ENCODE data around the gene SLC52A3.
"Not testable (repeated sequence)": the region's sequence is repeated elsewhere in the genome, so short reads cannot be mapped to it uniquely, and the experiment has no call there.

SLC52A3 gene

GRCh38 chr20:768426-768978, at the start of gene SLC52A3:
SLC52A3 (minus strand) TSS chr20:768500; CDS start chr20:765774, 2,726 bp downstream.
- peak; percentile 33 for DNase-seq

DNA sequence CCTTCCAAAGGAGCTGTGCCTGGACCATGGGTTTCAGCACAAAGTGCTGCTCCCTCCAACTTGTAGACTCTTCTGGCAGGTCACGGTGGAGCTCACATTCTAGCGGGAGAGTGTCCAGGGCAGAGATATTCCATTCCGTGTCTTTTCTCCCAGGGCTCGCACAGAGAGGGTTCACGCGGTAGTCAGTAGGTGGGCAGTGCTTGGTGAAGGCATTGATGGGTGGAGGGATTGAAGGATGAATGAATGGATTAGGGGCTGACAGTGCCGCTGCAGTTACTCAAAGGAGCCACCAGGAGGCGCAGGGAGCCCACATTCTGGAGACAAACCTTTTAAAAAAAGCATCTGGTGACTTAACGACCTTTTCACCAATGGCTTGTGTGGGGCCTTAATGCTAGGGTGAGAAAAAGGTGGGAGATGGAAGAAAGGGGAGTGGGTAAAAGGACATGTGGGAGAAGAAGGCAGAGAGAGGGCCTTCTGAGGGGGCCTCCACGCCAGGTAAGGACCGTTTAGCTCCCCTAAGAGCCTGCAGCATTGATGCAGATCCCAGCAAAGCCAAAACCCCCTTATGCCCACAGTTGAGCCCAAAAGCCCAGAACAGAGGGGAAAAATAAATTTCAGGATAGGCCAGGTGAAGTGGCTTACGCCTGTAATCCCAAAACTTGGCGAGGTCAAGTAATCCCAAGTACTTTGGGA, 47.8 kb upstream of the SLC52A3 start:
- DNase-seq: peak; percentile 76

DNA sequence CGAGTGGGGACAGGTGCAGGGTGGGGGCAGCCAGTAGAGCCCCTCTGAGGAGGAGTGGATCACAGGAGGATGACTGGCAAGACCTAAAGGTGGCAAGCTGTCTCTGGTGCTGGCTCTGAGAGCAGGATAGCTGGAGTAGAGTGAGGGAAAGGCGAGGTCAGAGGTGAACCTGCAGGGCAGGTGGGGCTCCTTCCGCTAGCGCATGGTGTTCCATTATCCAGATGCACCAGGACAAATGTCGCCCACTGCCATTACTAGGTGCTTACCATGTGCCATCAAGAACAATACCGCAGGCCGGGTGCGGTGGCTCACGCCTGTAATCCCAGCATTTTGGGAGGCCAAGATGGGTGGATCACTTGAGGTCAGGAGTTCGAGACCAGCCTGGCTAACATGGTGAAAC, 46.9 kb upstream of the SLC52A3 start:
- no peak for DNase-seq

DNA sequence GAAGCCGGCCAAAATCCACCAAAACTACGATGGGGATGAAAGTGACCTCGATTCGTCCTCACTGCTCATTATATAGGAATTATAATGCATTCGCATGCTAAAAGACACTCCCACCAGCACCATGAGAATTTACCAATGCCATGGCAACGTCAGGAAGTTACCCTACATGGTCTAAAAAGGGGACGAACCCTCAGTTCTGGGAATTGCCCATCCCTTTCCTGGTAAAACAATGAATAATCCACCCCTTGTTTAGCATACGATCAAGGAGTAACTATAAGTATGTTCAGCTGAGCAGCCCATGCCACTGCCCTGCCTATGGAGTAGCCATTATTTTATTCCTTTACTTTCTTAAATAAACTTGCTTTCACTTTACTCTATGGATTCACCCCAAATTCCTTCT, 45.1 kb upstream of the SLC52A3 start:
- DNase-seq: peak; percentile 33

GRCh38 chr20:812435-812814, 44.1 kb upstream of the SLC52A3 start:
- not testable (repeated sequence) for DNase-seq

DNA sequence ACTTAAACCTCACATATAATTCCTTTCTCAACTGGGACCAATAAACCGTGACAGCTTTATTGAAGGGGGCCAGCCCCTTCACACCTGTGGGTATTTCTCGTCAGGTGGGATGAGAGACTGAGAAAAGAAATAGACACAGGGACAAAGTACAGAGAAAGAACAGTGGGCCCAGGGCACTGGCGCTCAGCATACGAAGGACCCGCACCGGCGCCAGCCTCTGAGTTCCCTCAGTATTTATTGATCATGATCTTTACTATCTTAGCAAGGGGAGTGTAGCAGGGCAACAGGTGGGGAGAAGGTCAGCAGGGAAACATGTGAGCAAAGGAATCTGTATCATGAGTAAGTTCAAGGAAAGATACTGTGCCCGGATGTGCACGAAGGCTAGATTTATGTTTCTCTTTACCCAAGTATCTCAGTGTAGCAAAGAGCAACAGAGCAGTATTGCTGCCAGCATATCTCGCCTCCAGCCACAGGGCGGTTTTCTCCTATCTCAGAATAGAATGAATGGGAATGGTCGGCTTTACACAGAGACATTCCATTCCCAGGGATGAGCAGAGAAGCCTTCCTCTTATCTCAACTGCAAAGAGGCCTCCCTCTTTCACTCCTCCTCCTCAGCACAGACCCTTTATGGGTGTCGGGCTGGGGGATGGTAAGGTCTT, 43.6 kb upstream of the SLC52A3 start:
- not testable (repeated sequence) for DNase-seq

DNA sequence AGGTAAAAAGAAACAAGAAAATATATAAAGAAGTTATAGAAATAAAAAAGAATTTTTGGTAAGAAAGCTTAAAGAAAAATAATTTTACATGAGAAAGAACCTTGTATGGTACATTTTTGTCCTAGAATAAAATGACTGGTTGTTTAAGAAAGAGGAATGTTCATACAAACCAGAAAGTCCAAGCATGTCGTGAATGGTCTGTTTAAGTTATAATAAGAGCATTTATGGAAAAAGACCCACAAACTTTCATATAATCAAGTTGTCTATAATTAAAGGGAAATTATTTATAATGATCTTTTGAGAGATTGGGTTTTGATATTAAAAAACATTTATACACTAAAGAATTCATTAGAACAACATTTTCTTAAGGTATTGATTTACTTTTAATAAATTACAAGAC, 37.4 kb upstream of the SLC52A3 start:
- peak; percentile 16 for DNase-seq

DNA sequence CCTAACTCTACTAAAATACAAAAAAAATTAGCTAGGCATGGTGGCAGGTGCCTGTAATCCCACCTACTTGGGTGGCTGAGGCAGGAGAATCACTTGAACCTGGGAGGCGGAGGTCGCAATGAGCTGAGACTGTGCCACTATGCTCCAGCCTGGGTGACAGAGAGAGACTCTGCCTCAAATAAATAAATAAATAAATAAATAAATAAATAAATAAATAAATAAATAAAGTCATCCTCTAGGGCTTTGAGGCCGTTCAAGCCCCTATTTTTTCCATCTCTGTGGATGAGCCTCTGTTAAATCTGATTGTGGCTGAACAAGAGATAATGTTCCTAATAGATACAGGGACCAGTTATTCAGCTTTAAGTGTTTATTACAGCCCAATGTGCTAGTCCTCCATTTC, 33.4 kb upstream of the SLC52A3 start:
- DNase-seq: no peak

DNA sequence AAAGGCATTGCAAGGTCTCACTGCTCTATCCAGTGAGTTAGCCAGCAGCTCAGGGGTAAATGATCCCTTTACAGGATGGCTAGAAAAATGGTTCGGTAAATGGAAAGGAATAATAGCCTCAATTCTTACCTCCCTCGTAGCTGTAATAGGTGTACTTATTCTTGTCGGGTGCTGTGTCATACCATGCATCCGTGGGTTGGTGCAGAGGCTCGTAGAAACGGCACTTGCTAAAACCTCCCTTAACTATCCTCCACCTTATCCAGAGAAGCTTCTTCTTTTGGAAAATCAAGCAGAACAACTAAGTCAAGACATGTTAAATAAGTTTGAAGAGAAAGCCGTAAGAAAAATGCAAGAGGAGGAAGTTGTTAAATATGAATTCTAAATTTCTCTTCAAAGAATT, 31.7 kb upstream of the SLC52A3 start:
- DNase-seq: not testable (repeated sequence)

- DNase-seq: not testable (repeated sequence)
Measured at GRCh38 chr20:798746-799145, 30.4 kb upstream of the SLC52A3 start.

- DNase-seq: no peak
Measured at GRCh38 chr20:796921-797320, 28.6 kb upstream of the SLC52A3 start.

DNA sequence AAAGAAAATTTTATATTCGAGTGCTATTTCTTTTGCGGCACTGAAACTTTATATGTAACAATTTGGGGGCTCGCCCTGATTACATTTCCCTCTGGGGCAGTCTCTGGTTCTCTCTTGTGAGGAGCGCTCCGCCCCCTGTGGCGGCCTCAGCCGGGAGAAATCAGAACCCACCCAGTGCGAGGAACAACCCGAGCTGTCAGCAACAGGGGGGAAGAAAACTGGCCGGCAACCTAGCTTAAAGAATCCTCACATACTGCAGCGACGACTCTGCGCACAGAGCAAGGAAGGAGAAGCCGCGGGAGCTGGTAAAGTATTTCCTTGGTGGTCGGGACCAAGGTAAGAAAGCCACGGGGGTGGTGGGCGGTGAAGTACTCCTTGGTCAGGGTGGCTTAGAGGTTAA, 23.9 kb upstream of the SLC52A3 start:
- no peak for DNase-seq

DNA sequence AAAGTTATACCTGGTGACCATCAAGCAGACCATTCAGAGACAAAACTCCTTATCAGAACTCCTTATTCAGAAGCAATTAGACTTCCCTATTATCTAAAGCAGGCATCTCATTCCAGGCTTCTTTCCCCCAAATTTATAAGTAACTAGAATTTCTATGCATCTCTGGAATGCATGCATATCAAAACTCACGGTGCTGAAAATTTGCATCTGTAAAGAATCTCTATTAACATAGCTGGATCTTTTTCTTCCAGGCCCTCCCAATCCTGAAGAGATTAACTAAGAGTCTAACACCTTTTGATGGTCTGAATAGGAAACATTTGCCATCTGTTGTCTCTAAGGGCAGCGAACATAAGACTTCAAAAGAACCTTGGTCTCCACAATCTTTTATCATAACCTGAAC, 22.8 kb upstream of the SLC52A3 start:
- no peak for DNase-seq

- DNase-seq: no peak
Measured at GRCh38 chr20:787825-788224, 19.5 kb upstream of the SLC52A3 start.

DNA sequence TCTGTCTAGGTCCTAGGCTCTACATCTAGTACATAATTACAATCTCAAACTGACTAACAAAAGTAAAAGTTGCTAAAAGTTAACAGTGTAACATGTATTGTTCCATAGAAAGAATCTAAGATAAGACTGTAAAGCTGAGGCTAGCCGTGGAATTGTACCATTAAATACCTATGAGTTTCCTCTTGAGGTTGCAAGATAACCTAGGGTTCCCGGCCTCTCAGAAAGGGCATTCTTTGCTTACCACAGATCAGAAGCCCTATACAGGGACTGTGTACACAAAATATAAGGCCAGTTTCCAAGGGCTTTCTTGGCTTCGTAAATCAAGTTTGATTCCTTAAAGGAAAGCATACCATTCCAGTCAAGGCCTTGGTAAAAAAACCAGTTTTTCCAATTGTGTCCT, 11.5 kb upstream of the SLC52A3 start:
- no peak for DNase-seq

GRCh38 chr20:776165-776564, 7.9 kb upstream of the SLC52A3 start:
- no peak for DNase-seq

- DNase-seq: peak; percentile 17
Measured at GRCh38 chr20:775679-776135, 7.4 kb upstream of the SLC52A3 start.

DNA sequence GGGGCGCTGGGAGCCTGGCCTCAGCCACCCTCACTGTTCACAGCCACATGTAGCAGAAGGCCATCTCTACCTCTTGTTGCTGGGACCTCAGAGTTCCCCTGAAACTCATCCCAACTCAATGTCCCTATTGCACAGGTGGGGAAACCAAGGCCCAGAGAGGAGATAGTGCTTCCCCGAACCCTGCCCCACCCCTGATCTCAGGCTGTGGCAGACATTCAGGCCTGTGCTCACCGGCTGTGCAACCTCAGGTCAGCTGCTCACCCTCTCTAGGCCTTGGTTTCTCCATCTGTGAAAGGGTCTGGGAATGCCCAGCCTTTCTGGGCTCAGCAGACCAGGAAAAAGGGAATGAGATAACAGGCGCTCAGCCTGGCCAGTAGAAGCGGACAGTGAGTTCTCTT, 6.4 kb upstream of the SLC52A3 start:
- DNase-seq: no peak

- DNase-seq: peak; percentile 47
Measured at GRCh38 chr20:774016-774659, 5.8 kb upstream of the SLC52A3 start.

DNA sequence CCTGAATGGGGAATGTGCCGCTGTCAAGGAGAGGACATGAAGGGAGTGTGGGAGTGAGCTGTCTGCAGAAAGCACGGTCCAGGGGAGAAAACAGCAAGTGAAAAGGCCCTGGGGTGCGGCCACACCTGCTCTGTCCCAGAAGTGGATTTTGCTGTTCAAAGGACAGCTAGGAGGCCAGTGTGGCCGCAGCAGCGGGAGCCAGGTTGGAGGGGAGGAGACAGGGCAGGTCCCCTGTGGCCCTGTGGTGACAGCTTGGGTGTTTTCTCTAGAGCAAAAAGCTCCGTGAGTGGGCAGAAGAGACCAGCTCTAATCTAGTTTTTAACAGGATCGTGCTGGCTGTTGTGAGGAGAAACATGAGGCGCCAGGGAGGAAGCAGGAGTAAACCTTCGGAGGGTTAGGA, 4.5 kb upstream of the SLC52A3 start:
- DNase-seq: no peak

DNA sequence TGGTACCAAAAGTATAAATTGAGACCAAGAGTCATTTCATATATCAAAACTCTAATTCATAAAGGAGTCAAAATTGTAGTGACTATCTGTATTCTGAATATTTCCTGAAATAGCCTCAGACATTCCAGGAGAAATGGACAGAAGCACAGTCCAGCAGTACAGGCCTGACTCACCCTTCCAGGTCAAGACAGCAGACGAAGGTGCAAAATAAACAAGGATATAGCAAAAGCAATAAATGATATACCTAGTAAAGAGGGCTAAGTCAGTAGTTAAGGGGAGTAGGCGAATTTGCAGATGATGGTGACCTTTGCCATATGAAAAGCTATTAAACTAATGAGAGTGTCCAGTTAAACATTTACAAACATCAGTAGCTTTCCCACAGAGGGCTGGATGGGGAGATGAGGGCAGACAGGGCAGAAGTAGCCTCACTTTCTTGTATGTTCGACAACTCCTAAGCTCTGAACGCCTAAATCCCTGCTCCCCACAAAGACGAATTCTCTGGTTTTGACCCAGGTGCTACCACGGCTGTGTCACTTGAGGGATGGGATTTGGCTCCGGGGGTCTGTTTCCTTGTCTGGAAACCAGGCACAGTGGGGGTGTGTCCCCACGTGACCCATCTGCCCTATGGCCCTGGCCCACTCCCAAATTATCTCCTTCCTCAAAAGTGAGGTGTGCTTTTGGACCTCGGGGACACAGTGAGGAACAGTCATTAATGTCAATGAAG, 3.6 kb upstream of the SLC52A3 start:
- no peak for DNase-seq

DNA sequence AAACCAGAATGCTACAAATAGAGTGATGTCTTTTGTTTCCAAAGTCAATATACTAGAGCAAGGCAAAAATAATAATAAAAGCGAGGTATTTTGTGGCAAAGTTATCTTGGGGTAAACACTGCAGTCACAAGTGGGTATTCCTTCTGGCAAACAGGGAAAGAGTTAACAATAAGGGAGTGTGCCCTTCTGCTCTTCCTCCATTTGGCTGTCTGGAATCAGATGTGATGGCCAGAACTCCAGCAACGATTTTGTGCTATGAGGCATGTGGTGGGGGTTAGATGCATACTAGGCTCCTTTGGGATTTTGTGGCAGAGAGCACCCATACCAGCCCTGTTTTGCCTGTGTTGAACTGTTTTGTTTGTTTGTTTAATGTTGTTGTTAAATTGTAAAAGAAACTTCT, 2.4 kb upstream of the SLC52A3 start:
- no peak for DNase-seq

GRCh38 chr20:766906-767305, 1.4 kb downstream of the SLC52A3 start:
- DNase-seq: no peak

All from hematopoietic multipotent progenitor cell treated with erythropoietin and hydrocortisone succinate and interleukin-3 and kit ligand, for 8 days (in vitro differentiated cells).